ENCODE results near the gene HSD17B2.

- TF ChIP-seq POLR2A (IDR thresholded peaks at IDR 0.05) (no peak), CTCF (IDR thresholded peaks at IDR 0.05) (no peak)
These were observed 57.7 kb downstream of the HSD17B2 start for GRCh38 chr16:82092711-82093110.

All from tibial nerve (tissue), 3 donors.